Measurements from ENCODE around the gene EDC4.
"Not testable (repeated sequence)": the region's sequence is repeated elsewhere in the genome, so short reads cannot be mapped to it uniquely, and the experiment has no call there.

The EDC4 gene

GRCh38 chr16:67872631-67873434 is at the start of gene EDC4:
Gene EDC4 (plus strand): TSS chr16:67873052. CDS start chr16:67873262, 210 bp downstream.
- DNase-seq = peak; percentile 68

- no peak for DNase-seq
Measured at GRCh38 chr16:67825119-67825518, 47.7 kb upstream of the EDC4 start.

GRCh38 chr16:67825906-67826305 is 46.9 kb upstream of the EDC4 start:
- DNase-seq = no peak

- DNase-seq = no peak
Measured at GRCh38 chr16:67828651-67829050, 44.2 kb upstream of the EDC4 start.

- no peak for DNase-seq
Measured at GRCh38 chr16:67833030-67833414, 39.8 kb upstream of the EDC4 start.

- peak; percentile 96 for DNase-seq
Measured at GRCh38 chr16:67833415-67834241, 39.2 kb upstream of the EDC4 start.

GRCh38 chr16:67834242-67834614 is 38.6 kb upstream of the EDC4 start:
- no peak for DNase-seq

GRCh38 chr16:67837190-67837589 is 35.7 kb upstream of the EDC4 start:
- DNase-seq = not testable (repeated sequence)

GRCh38 chr16:67837811-67838210 is 35.0 kb upstream of the EDC4 start:
- DNase-seq = no peak

GRCh38 chr16:67841198-67841815 is 31.5 kb upstream of the EDC4 start:
- no peak for DNase-seq

- DNase-seq = peak; percentile 94
Measured at GRCh38 chr16:67841816-67842508, 30.9 kb upstream of the EDC4 start, which contains the start of gene THAP11. Gene THAP11 (plus strand): TSS chr16:67842320. CDS start chr16:67842555, 235 bp downstream.

GRCh38 chr16:67842509-67843342 is 30.1 kb upstream of the EDC4 start:
- peak; percentile 55 for DNase-seq

- DNase-seq = no peak
Measured at GRCh38 chr16:67843343-67843765, 29.5 kb upstream of the EDC4 start.

GRCh38 chr16:67844497-67844896 is 28.4 kb upstream of the EDC4 start:
- DNase-seq = no peak

- DNase-seq = no peak
Measured at GRCh38 chr16:67845291-67846062, 27.4 kb upstream of the EDC4 start.

- DNase-seq = no peak
Measured at GRCh38 chr16:67846063-67846319, 26.9 kb upstream of the EDC4 start.

- peak; percentile 96 for DNase-seq
Measured at GRCh38 chr16:67846320-67847063, 26.4 kb upstream of the EDC4 start, which contains the start of gene NUTF2. Gene NUTF2 (plus strand): TSS chr16:67846933. CDS start chr16:67865131, 18,198 bp downstream.

- peak; percentile 74 for DNase-seq
Measured at GRCh38 chr16:67847064-67847861, 25.6 kb upstream of the EDC4 start, which contains the start of gene CENPT. Gene CENPT (minus strand): TSS chr16:67847693. CDS start chr16:67833859, 13,834 bp downstream.

- no peak for DNase-seq
Measured at GRCh38 chr16:67848118-67848517, 24.7 kb upstream of the EDC4 start.
